ENCODE measurements around the gene MMEL1. TPM values are rescaled to one million over a fixed set of nuclear protein-coding genes. Genes with fewer than 3 reads are reported as not detected.
"Not testable (repeated sequence)": the region's sequence is repeated elsewhere in the genome, so short reads cannot be mapped to it uniquely, and the experiment has no call there.

Gene MMEL1
- total and polyA plus RNA-seq, 3 donors from 2014 or later: 17.2 to 36.4 (median 18.8) TPM

GRCh38 chr1:2628933-2629626 is 3.7 kb downstream of the MMEL1 start:
- H3K4me3 ChIP-seq: peak overlapping the region; percentile 12 to 24

GRCh38 chr1:2628191-2628932 is 4.5 kb downstream of the MMEL1 start:
- intact Hi-C loops (cut with DNase I; ENCODE audit: low total_unique reads): no loop called here
- Histone ChIP-seq H3K36me3 (ENCODE audit: low read depth, missing control alignments) (no peaks in the 10 kb centered on the region), H3K27ac (no peak overlapping the region), H3K27me3 (no peaks in the 10 kb centered on the region), H3K4me3 (peak overlapping the region; percentile 12 to 24), H3K4me1 (peaks cover 9% of the 10 kb centered on the region), H3K9me3 (no peaks in the 10 kb centered on the region)
- 6 to 7% methylated on average over 13 to 44 of the region's 46 CpGs for WGBS, 2 donors
- no peak for DNase-seq
- TF ChIP-seq CTCF (IDR thresholded peaks at IDR 0.05) (no peak), POLR2A (IDR thresholded peaks at IDR 0.05) (no peak)

More at GRCh38 chr1:2628933-2629626, 3.7 kb downstream of the MMEL1 start:
- intact Hi-C loops (cut with DNase I; ENCODE audit: low total_unique reads): no loop called here
- no peaks in the 10 kb centered on the region for H3K9me3 ChIP-seq
- H3K4me1 ChIP-seq: peaks cover 16% of the 10 kb centered on the region
- DNase-seq: no peak
- H3K27ac ChIP-seq: no peak overlapping the region
- H3K36me3 ChIP-seq (ENCODE audit: low read depth, missing control alignments): no peaks in the 10 kb centered on the region
- no peak for TF ChIP-seq CTCF (IDR thresholded peaks at IDR 0.05)
- no peak for TF ChIP-seq POLR2A (IDR thresholded peaks at IDR 0.05)
- no peaks in the 10 kb centered on the region for H3K27me3 ChIP-seq
- 0 to 4% methylated on average over 12 to 53 of the region's 64 CpGs for WGBS, 2 donors

- no peaks in the 10 kb centered on the region for H3K9me3 ChIP-seq
- intact Hi-C loops (cut with DNase I; ENCODE audit: low total_unique reads): no loop called here
- peaks cover 4% of the 10 kb centered on the region for H3K4me1 ChIP-seq
- TF ChIP-seq CTCF (IDR thresholded peaks at IDR 0.05) (no peak), POLR2A (IDR thresholded peaks at IDR 0.05) (no peak)
- WGBS, 2 donors: 31 to 37% methylated on average over 6 of the region's 6 CpGs
- H3K4me3 ChIP-seq: no peak overlapping the region
- no peak for DNase-seq
- H3K27me3 ChIP-seq: no peaks in the 10 kb centered on the region
- H3K27ac ChIP-seq: no peak overlapping the region
- no peaks in the 10 kb centered on the region for H3K36me3 ChIP-seq (ENCODE audit: low read depth, missing control alignments)
These were observed 5.1 kb downstream of the MMEL1 start for GRCh38 chr1:2627746-2628145.

GRCh38 chr1:2625748-2626147 is 7.1 kb downstream of the MMEL1 start:
- H3K4me1 ChIP-seq; H3K4me3 ChIP-seq; DNase-seq; H3K27ac ChIP-seq; intact Hi-C loops (cut with DNase I; ENCODE audit: low total_unique reads); H3K36me3 ChIP-seq (ENCODE audit: low read depth, missing control alignments); H3K9me3 ChIP-seq; H3K27me3 ChIP-seq: not testable (repeated sequence)
- 67 to 72% methylated on average over 7 of the region's 7 CpGs for WGBS, 2 donors

GRCh38 chr1:2625311-2625710 is 7.5 kb downstream of the MMEL1 start:
- Histone ChIP-seq H3K27ac (no peak overlapping the region), H3K4me3 (no peak overlapping the region), H3K9me3 (no peaks in the 10 kb centered on the region), H3K36me3 (ENCODE audit: low read depth, missing control alignments) (no peaks in the 10 kb centered on the region), H3K27me3 (no peaks in the 10 kb centered on the region), H3K4me1 (peaks cover 4% of the 10 kb centered on the region)
- no peak for TF ChIP-seq POLR2A (IDR thresholded peaks at IDR 0.05)
- WGBS, 2 donors: 87 to 93% methylated on average over 9 to 10 of the region's 10 CpGs
- peak; percentile 8 for DNase-seq
- intact Hi-C loops (cut with DNase I; ENCODE audit: low total_unique reads): no loop called here

Measured in testis (tissue), 3 donors.